GF-D8 (cell line): Measurements from ENCODE around the gene NYNRIN.
"Not testable (repeated sequence)": the region's sequence is repeated elsewhere in the genome, so short reads cannot be mapped to it uniquely, and the experiment has no call there.

Experiments
- DNase-seq: peaks from one replicate; lab custom pipeline; 2025; lab: John Stamatoyannopoulos, UW

NYNRIN gene

DNA sequence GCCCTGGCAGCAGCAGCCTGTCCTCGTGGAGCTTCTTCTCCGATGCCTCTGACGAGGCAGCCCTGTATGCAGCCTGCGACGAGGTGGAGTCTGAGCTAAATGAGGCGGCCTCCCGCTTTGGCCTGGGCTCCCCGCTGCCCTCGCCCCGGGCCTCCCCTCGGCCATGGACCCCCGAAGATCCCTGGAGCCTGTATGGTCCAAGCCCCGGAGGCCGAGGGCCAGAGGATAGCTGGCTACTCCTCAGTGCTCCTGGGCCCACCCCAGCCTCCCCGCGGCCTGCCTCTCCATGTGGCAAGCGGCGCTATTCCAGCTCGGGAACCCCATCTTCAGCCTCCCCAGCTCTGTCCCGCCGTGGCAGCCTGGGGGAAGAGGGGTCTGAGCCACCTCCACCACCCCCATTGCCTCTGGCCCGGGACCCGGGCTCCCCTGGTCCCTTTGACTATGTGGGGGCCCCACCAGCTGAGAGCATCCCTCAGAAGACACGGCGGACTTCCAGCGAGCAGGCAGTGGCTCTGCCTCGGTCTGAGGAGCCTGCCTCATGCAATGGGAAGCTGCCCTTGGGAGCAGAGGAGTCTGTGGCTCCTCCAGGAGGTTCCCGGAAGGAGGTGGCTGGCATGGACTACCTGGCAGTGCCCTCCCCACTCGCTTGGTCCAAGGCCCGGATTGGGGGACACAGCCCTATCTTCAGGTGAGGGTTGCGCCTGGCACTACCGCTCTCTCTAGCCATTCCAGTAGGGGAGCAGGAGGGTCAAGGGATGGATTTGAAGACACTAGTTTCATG is 28.7 kb upstream of the NYNRIN start:
- no peak for DNase-seq

DNA sequence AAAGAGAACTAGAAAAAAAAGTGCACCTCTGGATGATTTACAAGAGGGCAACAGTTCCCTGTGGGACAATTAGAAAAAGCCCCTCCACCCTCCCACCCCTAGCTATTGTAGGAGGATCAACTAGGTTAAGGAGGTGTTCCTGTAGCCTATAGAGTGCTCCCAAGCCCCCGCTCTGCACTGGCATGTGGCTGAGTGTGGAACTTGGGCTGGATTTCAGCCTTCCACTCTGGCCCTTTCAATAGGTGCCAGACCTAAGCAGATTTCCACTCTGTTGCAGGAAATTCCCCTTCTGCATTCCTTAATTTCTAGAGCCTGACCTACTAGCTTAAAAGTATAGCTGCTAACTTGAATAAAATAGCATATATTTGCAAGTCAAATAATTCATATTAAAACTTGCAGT is 28.1 kb upstream of the NYNRIN start:
- no peak for DNase-seq

DNA sequence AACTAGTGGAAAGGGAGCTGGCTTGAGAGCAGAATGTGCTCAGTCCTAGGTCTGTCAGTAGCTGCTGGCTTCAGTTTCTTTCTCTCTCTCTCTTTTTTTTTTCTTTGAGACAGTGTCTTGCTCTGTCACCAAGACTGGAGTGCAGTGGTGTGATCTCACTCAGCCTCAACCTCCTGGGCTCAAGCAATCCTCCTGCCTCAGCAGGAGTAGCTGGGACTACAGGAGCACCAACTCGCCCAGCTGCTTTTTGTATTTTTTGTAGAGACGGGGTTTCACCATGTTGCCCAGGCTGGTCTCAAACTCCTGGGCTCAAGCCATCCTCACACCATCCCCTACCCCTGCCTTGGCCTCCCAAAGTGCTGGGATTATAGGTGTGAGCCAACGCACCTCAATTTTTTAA is 27.2 kb upstream of the NYNRIN start:
- not testable (repeated sequence) for DNase-seq

DNA sequence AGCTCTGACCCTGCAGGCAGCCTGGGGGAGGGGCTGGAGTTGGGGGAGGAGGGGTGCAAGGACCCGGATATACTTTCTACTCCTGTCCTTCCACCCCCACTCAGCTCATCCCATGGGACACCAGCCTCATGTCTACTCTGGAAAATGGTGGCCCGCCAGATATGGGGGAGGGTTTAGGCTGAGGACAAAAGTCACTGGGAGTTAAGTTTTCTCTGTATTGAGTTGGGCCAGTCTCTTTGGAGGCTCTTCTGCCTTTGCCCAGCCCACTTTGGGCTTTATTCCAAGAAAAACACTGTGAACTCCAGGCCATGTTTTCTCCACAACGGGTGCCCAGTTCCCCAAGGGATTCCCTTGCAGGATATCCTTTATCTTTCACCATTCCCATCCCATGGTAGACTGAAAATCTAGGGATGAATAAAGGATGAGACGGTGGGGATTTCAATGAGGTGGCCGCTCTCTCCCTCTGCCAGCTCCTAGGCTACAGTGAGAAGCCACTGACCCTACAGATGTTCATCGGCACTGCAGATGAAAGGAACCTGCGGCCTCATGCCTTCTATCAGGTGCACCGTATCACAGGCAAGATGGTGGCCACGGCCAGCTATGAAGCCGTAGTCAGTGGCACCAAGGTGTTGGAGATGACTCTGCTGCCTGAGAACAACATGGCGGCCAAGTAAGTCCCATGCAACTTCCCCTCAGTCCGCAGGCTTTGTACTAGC is 25.9 kb upstream of the NYNRIN start:
- DNase-seq: no peak

DNA sequence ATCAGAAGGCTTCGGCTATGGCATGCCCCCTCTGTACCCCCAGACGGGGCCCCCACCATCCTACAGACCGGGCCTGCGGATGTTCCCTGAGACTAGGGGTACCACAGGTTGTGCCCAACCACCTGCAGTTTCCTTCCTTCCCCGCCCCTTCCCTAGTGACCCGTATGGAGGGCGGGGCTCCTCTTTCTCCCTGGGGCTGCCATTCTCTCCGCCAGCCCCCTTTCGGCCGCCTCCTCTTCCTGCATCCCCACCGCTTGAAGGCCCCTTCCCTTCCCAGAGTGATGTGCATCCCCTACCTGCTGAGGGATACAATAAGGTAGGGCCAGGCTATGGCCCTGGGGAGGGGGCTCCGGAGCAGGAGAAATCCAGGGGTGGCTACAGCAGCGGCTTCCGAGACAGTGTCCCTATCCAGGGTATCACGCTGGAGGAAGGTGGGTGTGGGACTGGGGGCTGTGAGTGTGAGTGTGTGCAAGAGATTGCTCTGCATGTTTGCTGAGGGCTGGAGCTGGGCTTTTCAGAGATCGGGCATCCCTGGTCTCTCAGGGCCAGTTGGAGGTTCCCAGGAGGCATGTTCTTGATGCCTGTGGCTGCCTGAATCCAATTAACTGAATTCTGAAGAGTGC is 22.2 kb upstream of the NYNRIN start:
- DNase-seq: no peak

DNA sequence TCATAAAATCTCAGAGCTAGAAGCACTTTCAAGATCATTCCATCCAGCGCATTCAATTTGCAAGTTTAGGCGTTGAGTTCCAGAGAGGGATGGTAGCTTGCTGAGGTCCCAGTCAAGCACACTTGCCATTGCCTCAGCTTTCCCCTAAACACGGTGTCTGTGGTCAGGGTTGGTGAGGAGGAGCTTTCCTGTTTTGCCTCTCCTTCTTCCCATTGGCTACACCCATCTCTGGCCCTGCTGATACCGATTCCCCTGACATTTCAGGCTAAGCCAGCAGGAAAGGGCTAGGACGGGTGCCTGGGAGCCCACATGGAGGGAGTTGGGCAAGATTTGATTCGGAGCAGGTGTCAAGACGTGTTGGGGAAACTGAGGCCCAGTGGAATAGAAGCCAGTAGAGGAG is 21.7 kb upstream of the NYNRIN start:
- no peak for DNase-seq

DNA sequence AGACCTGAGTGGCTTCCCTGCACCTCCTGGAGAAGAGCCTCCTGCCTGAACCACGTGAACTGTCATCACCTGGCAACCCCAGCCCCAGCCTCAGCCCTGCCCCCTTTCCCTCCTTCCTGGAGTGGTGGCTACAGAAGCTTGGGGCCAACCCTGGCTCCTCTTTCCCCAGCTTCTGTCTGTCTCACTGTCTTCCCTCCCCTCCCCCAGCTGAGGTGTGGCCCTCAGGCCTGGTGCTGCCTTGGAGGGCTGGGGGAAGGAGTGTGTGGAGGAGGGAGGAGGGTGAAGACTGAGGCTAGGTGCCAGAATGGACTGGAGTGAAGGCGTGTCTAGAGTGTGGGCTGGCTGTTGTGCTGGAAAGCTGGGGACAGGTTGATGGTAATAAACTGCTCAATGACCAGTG is 21.1 kb upstream of the NYNRIN start:
- no peak for DNase-seq

DNA sequence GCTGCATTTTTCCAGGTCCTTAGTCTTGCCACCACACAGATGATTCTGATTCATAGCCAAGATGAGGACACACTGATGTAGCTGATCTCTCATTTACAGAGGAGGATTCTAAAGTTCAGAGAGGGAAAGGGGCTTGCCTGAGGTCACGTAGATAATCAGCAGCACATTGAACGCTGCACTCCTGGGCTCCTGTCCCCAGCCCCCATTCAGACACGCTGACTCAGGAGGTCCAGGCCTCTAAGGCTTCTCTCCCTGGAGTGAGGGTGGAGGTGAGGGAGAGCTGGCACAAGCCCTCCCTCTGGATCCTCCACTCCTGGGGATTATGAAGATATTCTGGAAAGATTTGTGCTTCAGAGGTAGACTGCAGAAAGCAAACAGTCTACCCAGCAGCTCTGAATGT is 20.5 kb upstream of the NYNRIN start:
- no peak for DNase-seq

DNA sequence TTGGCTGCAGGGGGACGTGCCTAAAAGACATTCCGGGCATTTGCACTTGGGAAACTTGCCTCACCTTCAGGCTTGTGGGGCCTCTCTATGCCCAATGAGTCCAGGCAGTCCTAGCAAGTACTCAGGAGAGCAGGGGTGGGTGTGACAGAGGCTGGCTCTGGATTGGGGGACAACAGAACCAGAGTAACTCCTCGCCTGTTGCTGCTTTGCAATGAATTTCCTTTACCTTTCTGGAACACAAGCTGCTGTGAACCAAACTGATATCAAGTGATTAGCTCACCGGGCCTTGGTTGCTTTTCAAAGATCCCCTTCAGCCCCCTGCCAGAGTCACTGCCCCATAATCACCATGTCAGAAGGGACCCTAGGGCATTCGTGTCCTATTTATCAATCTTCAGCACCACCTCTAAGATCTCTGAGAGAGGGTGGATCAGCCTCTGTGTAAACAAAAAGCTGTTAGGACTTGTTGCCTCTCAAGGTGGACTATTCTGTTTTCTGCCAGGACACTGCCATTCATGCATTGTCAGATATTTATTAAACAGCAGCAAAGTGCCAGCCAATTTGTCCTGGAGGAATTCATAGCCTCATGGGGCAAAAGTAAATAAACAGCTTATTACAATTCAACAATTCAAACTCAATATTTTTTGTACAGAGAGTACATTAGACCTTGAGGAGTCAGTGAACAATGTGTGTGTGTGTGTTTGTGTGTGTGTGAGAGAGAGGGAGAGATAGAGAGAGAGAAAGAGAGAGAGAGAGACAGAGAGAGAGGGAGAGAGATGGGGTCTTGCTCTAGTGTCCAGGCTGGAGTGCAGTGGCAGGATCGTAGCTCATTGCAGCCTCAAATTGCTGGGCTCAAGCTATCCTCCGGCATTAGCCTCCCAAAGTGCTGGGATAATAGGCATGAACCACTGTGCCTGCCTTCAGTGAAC is 19.6 kb upstream of the NYNRIN start:
- no peak for DNase-seq

DNA sequence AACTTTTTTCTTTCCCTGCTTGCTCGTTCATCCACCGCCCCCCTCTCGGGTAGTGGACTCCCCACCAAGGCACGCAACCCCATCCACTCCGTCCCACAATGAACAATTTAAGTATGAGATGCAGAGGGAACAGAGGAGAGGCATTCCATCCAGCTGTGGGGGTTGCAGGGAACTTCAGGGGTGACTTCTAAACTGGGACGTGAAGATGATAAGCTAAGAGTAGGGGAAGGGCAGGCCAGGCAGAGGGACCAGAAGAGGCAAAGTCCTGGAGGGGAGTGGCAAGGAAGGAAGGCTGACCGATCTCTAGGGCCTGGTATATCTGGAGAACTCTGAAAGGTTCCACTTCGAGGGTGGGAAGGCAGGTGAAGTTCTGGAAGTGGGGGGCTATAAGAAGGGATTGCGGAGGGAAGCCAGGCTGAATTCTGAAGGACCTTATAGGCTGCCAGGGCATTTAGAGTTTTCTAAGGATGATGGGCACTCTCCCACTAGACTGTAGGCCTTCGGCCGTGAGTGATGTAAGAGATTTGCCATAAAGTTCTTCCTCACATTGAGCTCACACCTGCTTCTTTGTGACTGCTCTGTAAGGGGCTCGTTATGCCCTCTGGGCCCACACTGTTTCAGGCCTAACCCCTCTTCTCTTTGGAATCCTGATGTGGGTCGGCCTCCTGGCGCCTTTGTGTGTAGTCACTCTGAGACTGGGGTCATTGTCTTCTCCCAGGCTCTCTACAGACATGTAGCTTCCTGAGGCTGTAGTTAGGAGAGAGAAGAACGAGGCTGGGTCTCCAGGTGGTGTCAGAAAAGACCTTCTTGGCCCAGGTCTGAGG is 18.7 kb upstream of the NYNRIN start:
- no peak for DNase-seq

DNA sequence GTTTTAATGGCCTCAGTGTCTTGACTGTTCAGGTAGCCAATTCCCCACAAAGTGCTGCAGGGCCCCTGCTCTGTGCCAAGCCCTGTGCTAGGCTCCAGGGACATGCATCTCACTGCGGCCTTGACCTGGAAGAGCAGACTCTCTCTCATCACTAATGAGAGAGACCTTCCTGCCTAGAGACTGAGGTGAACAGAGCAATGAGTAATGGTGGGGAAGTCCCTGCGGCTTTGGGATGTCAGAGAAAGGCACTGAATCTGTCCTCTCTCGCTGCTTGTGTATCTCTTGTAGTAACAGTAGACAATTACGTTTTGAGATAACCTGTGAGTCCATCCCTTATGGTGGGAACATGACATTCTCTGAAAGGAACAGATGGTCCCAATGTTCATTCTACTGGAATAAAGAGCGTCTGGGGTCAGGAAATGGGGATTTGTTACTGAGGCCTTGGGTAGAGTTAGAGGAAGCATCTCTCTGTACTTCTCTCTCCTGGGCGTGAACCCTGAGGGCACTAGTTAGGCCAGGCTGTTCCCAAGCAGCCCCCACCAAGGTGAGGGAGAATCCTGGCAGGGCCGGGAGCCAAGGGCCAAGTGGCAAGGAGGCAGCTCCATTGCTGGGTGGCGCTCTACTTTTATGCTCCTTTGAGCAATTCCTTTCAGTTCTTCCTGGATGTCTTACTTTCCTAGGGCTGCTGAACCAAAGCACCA is 17.3 kb upstream of the NYNRIN start:
- DNase-seq: no peak

DNA sequence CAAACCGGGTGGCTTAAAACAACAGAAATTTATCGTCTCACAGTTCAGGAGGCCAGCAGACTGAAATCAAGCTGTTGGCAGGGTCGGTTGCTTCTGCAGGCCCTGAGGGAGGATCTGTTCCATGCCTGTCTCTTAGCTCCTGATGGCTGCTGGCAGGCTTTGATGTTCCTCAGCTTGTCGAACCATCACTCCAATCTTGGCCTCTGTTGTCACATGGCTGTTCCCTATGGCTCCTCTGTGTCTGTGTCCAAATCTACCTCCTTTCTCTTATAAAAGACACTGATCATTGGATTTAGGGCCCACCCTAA is 16.8 kb upstream of the NYNRIN start:
- DNase-seq: no peak

DNA sequence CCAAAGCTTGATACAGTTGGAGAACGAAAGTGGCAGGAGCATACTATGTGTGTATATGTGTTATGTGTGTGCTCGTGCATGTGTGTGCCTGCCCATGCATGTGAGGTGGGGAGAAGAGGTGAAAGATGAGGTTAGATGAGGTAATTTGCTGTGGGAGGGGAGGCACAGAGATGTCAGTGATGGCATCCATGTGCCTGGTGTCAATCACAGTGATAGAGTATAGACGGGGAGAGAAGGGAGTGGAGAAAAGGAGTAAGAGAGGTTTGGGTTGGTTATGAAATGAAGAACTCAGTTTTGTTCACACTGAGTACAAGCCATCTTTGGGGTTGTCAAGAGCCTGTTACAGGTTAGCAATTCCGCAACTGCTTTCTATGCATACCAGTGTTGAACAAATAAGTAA is 14.6 kb upstream of the NYNRIN start:
- DNase-seq: no peak

DNA sequence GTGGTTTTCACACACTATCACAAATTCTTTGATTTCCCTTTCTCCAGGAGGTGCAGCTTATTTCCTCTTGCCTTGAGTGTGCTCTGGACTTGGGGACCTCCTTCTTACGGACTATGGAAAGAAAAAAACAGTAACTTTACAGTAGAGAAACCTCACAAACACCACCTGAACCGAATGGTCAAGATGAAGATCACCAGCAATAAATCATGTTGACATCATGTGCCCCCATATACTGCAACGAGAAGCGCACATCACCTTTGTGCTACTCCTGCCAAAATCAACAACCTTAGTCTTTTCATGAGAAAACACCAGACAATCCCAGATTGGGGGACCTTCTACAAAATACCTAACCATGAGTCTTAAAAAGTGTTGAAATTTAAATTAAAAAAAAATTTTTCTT is 13.3 kb upstream of the NYNRIN start:
- DNase-seq: no peak

DNA sequence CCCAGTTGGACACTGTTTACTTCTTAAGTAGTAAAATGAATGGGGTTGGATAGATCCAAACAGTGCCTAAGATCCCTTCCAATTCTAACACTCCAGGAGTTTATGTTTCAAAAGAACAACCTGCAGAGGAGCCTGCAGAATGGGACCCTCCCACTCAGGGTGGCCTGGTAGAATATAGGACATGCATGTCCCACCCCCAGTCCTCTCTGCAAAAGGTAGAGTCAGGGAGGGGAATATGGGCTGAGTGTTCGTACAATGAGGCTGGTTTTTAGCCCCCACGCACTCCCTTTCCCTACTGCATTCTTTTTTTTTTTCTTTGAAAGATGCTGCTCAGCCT is 11.8 kb upstream of the NYNRIN start:
- DNase-seq: no peak

DNA sequence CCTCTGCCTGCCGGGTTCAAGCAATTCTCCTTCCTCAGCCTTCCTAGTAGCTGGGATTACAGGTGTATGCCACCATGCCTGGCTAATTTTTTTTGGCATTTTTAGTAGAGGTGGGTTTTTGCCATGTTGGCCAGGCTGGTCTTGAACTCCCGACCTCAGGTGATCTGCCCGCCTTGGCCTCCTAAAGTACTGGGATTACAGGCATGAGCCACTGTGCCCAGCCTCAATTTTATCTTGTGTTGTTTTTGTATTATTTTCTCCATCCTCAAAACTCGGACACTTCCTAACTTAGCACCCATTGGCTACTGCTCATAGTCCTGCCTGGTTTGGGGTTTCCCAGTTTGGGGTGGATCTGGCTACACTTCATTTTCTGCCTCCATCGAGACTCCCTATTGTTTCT is 11.2 kb upstream of the NYNRIN start:
- DNase-seq: not testable (repeated sequence)

DNA sequence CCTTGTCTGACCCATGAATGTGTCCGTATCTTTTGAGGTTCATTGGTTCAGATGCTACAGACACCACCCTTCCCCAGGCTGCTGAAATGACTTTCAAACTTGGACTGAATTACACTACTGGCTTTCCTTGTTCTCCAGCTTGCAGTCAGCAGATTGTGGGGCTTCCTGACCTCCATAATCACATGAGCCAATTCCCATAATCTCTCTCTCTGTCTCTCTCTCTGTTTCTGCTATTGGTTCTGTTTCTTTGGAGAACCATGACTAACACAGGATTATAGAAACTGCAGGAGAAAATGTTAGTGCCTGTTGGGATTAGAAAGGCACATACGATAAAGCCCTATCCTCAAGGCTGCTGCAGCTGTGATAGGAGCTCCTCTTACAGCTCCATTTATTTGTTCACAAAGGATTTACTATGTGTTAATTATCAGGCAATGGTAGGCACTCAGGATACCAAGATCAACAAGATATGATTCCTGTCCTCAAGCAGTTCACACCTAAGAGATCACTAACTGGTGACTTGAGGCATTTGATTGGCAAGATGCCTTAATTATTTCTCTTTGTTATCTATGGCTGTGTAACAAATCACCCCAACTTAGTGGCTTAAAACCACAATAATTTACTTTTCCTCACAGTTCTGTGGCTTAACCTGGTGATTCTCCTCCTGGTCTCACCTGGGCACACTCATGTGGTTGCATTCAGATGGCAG is 10.2 kb upstream of the NYNRIN start:
- no peak for DNase-seq

DNA sequence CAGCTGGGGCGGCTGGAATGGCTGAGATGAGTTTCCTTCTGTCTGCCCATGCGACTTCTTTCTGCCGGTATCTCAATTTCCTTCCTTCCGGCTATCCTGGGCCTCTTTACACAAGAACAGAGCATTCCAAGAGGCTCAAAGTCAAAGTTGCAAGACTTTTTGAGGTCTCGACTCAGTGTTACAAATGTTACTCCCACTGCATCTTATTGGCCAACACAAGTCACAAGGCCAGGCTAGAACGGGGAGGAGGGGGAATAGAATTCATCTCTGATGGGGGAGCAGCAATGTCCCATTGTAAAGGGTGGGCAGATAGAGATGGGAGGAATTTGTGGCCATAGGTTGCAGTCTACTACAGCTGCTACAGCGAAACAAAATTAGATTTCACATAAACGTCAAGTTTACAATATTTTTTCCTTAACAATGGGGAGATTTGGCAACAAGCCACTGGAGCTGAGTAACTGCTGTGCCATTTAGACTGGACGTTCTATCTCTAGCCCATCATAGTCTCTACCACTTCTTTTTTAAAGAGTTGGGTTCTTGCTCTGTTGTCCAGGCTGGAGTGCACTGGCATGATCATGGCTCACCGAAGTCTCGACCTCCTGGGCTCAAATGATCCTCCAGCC is 9.5 kb upstream of the NYNRIN start:
- DNase-seq: no peak

DNA sequence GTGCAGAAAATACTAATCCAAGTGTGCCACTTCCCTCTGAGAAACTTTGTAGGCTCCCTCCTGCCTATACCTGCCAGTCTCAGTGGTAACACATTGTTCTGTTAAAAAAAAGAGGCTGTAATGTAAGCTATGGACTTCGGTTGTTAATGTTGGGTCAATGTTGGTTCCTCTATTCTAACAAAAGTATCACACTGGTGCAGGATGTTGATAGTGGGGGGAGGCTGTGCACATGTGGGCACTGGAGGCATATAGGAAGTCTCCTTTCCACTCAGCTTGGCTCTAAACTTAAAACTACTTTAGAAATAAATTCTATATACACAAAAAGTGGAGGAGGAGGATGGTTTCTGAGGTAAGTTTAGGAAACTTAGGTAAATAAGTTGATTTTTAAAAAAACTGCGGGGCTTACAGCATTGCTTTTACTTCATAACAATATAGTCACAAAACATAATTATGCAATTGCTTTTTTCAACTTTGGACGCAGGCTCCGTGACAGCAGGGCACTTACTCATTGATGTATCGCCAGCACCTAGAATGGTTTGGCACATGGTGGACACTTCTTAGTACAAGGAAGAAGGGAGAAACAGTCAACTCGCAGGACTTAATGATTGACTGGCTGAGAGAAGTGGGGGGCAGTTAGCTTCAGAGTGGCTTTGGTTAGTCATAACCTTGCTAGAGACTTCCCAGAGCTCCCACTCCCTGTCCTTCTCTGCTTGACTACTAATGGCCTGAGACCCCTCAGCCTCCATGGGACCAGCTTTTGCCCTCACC is 7.9 kb upstream of the NYNRIN start:
- DNase-seq: no peak
